Erythroblast (primary cell): ENCODE data around the gene GFRA4.

ENCODE experiments used
- GATA1 ChIP-seq: IDR thresholded peaks from 2 replicates; pipeline ENCODE4 v1.6.1; 2011; ENCODE audit warnings: low read depth, mild to moderate bottlenecking, control low read depth, low read length, moderate library complexity
- POLR2A ChIP-seq: IDR thresholded peaks from 2 replicates; pipeline ENCODE4 v1.6.1; 2011; ENCODE audit warnings: mild to moderate bottlenecking, low read length

- no peak for TF ChIP-seq POLR2A
- no peak for TF ChIP-seq GATA1
Observed at GRCh38 chr20:3654326-3655130, 8.7 kb downstream of the GFRA4 start.
